ENCODE measurements around the gene ICA1.

ICA1 gene

DNA sequence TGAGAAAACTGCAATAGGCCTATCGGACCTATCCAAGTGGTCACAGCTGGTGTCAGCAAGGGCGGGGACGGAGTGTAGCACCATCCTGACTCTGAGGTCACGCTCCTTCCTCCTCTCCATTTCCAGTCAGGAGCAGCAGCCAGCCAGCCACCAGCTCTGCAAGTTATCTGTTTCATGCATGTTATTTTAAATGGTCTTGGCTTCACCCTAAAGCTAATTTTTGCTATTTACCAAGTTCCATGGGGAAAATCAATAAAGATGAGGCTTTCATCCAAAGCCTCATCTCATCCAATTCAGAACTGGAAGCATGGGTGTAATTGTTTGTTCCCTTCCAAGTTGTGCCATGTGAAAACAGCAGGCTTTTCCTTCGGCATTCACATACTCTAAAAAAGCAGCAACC is 49.3 kb downstream of the ICA1 start:
- no peak overlapping the region for H3K4me3 ChIP-seq (ENCODE audit: low read length)
- no peaks in the 10 kb centered on the region for H3K9me3 ChIP-seq (ENCODE audit: control insufficient read depth, insufficient read depth, low read length)
- no CpG with 5 or more reads among the region's 5 CpGs for WGBS (ENCODE audit: insufficient coverage, insufficient read length)
- no peaks in the 10 kb centered on the region; the same call in 1 of the 2 replicates for H3K4me1 ChIP-seq (ENCODE audit: control insufficient read depth, insufficient read depth, low read length)
- H3K36me3 ChIP-seq (ENCODE audit: control insufficient read depth, insufficient read depth, low read length): no peaks in the 10 kb centered on the region
- DNase-seq (ENCODE audit: low read depth, low spot score): no peak
- H3K27ac ChIP-seq (ENCODE audit: low read length): no peak overlapping the region
- H3K27me3 ChIP-seq (ENCODE audit: control insufficient read depth, insufficient read depth, low read length): no peaks in the 10 kb centered on the region

DNA sequence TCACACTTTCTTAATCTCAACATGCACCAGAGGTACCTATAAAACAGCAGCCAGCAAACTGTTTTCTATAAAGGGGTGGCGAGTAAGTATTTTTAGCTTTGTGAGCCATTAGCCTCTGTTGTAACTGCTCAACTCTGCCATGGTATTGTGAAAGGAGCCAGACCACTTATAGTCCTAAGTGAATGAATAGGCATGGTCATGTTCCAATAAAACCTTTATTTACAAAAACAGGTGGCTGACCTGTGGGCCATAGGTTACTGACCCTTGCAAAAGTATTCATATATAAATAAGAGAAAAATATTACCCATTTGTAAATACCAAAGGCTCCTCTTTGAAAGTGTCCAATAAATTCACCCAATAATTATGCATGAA is 50.3 kb downstream of the ICA1 start:
- H3K4me3 ChIP-seq (ENCODE audit: low read length): no peak overlapping the region
- no peaks in the 10 kb centered on the region for H3K9me3 ChIP-seq (ENCODE audit: control insufficient read depth, insufficient read depth, low read length)
- H3K27ac ChIP-seq (ENCODE audit: low read length): no peak overlapping the region
- DNase-seq (ENCODE audit: low read depth, low spot score): no peak
- no peaks in the 10 kb centered on the region for H3K36me3 ChIP-seq (ENCODE audit: control insufficient read depth, insufficient read depth, low read length)
- H3K4me1 ChIP-seq (ENCODE audit: control insufficient read depth, insufficient read depth, low read length): peaks cover 1% of the 10 kb centered on the region; the same call in 1 of the 2 replicates
- WGBS (ENCODE audit: insufficient coverage, insufficient read length): no CpG with 5 or more reads among the region's 1 CpG
- H3K27me3 ChIP-seq (ENCODE audit: control insufficient read depth, insufficient read depth, low read length): no peaks in the 10 kb centered on the region

DNA sequence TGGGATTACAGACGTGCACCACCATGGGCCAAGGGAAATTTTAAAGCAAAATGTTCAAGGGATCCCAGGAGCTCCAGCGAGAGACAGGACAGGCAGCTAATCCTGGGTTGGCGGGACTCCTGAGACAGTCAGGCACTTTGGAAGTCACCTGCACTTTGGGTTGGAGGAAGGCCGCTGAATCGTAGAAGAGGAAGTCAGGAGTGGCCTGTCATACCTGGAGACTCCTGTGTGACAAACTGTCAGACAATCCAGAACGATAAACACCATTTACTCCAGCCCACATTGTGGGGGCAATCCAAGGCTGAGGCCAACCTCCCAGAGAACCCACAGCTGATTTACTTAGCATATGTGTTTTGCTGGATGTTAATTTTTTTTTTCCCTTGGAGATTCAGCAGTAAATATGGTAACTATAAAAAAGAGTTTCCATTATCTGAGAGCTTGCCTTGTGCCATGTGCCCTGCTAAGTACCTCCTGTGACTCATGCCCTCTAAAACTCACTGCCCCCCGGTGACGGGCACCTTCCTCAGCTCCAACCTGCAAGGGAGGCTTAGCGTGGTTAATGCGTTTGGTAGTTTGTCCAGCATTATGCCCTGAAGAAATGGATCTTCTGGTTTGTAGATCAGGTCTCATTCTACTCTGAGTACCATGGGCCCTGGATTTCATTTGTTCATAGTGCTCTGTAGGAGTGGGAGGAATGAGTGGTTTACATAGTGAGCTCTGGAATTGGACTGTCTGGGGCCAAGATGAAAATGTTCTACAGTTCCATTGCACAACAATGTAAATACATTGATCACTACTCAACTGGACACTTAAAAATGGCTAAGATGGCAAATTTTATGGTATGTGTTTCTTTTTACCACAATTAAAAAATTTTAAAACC is 50.9 kb downstream of the ICA1 start:
- WGBS (ENCODE audit: insufficient coverage, insufficient read length): no CpG with 5 or more reads among the region's 10 CpGs
- Histone ChIP-seq H3K4me3 (ENCODE audit: low read length) (no peak overlapping the region), H3K27me3 (ENCODE audit: control insufficient read depth, insufficient read depth, low read length) (no peaks in the 10 kb centered on the region), H3K9me3 (ENCODE audit: control insufficient read depth, insufficient read depth, low read length) (no peaks in the 10 kb centered on the region), H3K36me3 (ENCODE audit: control insufficient read depth, insufficient read depth, low read length) (no peaks in the 10 kb centered on the region), H3K4me1 (ENCODE audit: control insufficient read depth, insufficient read depth, low read length) (peaks cover 1% of the 10 kb centered on the region; the same call in 1 of the 2 replicates), H3K27ac (ENCODE audit: low read length) (no peak overlapping the region)
- DNase-seq (ENCODE audit: low read depth, low spot score): no peak

DNA sequence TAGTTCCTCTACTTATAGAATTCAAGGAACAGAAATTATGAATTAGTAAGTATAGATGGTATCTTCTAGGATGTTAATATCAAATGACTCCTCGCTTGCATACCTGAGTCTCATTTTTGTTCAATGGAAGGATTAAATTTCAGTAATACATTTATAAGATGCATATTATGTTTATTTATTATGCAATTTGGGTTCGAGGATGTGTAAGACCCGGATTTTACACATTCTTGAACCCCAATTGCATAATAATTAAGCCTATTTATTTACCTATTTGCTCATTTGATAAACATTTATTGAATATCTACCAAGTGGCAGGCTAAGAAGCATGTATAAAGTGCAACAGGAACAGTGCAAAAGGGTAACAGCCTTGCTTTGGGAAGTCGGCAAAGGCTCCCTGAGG is 52.6 kb downstream of the ICA1 start:
- WGBS (ENCODE audit: insufficient coverage, insufficient read length): no CpG with 5 or more reads among the region's 4 CpGs
- Histone ChIP-seq H3K4me3 (ENCODE audit: low read length) (no peak overlapping the region), H3K4me1 (ENCODE audit: control insufficient read depth, insufficient read depth, low read length) (peaks cover 1% of the 10 kb centered on the region; the same call in 1 of the 2 replicates), H3K27me3 (ENCODE audit: control insufficient read depth, insufficient read depth, low read length) (no peaks in the 10 kb centered on the region), H3K9me3 (ENCODE audit: control insufficient read depth, insufficient read depth, low read length) (no peaks in the 10 kb centered on the region), H3K36me3 (ENCODE audit: control insufficient read depth, insufficient read depth, low read length) (no peaks in the 10 kb centered on the region), H3K27ac (ENCODE audit: low read length) (no peak overlapping the region)
- DNase-seq (ENCODE audit: low read depth, low spot score): no peak

DNA sequence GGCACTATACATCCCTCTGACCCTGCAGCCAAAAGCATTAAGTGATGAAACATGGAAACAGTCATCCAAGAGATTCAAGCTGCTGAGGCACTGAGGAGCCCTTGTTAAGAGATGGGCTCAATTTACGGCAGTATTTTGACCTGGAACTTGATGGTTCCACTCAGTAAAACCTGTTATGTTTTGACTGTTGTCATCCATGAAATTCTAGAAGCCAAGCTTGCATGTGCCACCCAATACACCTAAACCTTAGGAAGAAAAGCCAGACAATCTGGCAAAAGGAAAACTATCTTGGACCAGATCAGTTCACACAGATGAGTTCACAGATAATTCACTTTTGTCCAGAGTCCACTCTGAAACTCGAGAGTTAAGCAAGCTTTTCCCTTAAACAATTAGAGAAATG is 53.2 kb downstream of the ICA1 start:
- H3K9me3 ChIP-seq (ENCODE audit: control insufficient read depth, insufficient read depth, low read length): no peaks in the 10 kb centered on the region
- no peaks in the 10 kb centered on the region for H3K36me3 ChIP-seq (ENCODE audit: control insufficient read depth, insufficient read depth, low read length)
- no peaks in the 10 kb centered on the region for H3K27me3 ChIP-seq (ENCODE audit: control insufficient read depth, insufficient read depth, low read length)
- H3K27ac ChIP-seq (ENCODE audit: low read length): no peak overlapping the region
- no peak overlapping the region for H3K4me3 ChIP-seq (ENCODE audit: low read length)
- no peak for DNase-seq (ENCODE audit: low read depth, low spot score)
- WGBS (ENCODE audit: insufficient coverage, insufficient read length): no CpG with 5 or more reads among the region's 2 CpGs
- peaks cover 1% of the 10 kb centered on the region; the same call in 1 of the 2 replicates for H3K4me1 ChIP-seq (ENCODE audit: control insufficient read depth, insufficient read depth, low read length)

DNA sequence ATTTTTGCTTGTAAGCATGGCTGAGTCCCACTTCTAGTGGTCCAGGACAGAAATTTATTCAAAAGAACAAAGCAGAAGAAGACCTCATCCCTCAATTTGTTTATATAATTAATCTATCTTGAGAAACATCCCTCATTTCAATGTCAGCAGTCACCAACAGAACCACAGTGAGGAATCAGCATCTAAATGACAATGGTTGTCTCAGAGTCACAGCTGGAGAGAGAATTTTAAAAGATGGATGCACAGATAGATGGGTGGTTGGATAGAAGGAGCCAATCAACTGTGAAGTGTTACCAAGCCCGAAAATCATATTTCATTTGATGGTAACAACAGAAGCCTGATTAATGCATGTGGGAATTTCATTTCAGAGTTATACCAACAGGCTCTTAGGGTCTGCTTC is 55.0 kb downstream of the ICA1 start:
- Histone ChIP-seq H3K27me3 (ENCODE audit: control insufficient read depth, insufficient read depth, low read length) (no peaks in the 10 kb centered on the region), H3K36me3 (ENCODE audit: control insufficient read depth, insufficient read depth, low read length) (no peaks in the 10 kb centered on the region), H3K9me3 (ENCODE audit: control insufficient read depth, insufficient read depth, low read length) (no peaks in the 10 kb centered on the region), H3K4me3 (ENCODE audit: low read length) (no peak overlapping the region), H3K4me1 (ENCODE audit: control insufficient read depth, insufficient read depth, low read length) (peaks cover 1% of the 10 kb centered on the region; the same call in 1 of the 2 replicates), H3K27ac (ENCODE audit: low read length) (no peak overlapping the region)
- no CpG with 5 or more reads among the region's 1 CpG for WGBS (ENCODE audit: insufficient coverage, insufficient read length)
- no peak for DNase-seq (ENCODE audit: low read depth, low spot score)

DNA sequence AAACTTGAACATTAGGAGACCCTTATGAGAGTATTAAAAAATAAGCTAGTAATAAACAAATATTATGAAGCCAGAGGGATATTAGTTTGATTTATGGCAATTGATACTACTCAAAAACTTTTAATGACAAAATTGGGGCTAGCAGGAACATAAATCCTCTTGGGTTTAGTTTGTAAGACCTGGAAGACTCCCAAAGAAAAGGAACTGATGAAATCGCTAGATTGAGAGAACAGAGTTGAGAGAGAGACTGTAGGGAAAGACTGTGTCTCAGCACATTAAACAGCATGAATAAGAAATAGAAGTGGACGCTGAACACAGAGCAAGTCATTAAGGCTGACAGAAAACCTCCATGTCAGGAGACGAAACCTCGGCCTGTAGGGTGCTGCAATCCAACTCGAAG is 56.4 kb downstream of the ICA1 start:
- H3K4me3 ChIP-seq (ENCODE audit: low read length): no peak overlapping the region
- no peaks in the 10 kb centered on the region for H3K9me3 ChIP-seq (ENCODE audit: control insufficient read depth, insufficient read depth, low read length)
- no peak overlapping the region for H3K27ac ChIP-seq (ENCODE audit: low read length)
- peaks cover 1% of the 10 kb centered on the region; the same call in 1 of the 2 replicates for H3K4me1 ChIP-seq (ENCODE audit: control insufficient read depth, insufficient read depth, low read length)
- no peaks in the 10 kb centered on the region for H3K27me3 ChIP-seq (ENCODE audit: control insufficient read depth, insufficient read depth, low read length)
- no CpG with 5 or more reads among the region's 5 CpGs for WGBS (ENCODE audit: insufficient coverage, insufficient read length)
- H3K36me3 ChIP-seq (ENCODE audit: control insufficient read depth, insufficient read depth, low read length): no peaks in the 10 kb centered on the region
- no peak for DNase-seq (ENCODE audit: low read depth, low spot score)

DNA sequence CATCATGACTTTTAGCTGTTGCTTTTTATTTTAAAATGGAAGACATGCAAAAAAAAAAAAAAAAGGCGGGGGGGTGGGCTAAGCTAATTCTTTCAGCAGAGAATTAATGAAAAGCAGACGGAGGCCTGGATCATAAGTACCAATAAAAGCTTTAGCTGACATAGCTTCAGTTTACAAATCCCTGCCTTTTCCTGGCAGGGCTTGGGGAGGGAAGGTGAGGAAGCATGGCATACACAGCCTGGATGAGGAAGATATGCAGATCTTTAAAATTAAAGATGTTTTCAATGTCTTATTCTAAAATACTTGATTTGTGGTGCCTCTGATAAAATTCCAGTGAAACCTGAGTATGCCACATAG is 57.0 kb downstream of the ICA1 start:
- WGBS (ENCODE audit: insufficient coverage, insufficient read length): no CpG with 5 or more reads among the region's 2 CpGs
- Histone ChIP-seq H3K9me3 (ENCODE audit: control insufficient read depth, insufficient read depth, low read length) (no peaks in the 10 kb centered on the region), H3K27me3 (ENCODE audit: control insufficient read depth, insufficient read depth, low read length) (no peaks in the 10 kb centered on the region), H3K4me3 (ENCODE audit: low read length) (no peak overlapping the region), H3K36me3 (ENCODE audit: control insufficient read depth, insufficient read depth, low read length) (no peaks in the 10 kb centered on the region), H3K27ac (ENCODE audit: low read length) (no peak overlapping the region), H3K4me1 (ENCODE audit: control insufficient read depth, insufficient read depth, low read length) (peaks cover 1% of the 10 kb centered on the region; the same call in 1 of the 2 replicates)
- DNase-seq (ENCODE audit: low read depth, low spot score): no peak

DNA sequence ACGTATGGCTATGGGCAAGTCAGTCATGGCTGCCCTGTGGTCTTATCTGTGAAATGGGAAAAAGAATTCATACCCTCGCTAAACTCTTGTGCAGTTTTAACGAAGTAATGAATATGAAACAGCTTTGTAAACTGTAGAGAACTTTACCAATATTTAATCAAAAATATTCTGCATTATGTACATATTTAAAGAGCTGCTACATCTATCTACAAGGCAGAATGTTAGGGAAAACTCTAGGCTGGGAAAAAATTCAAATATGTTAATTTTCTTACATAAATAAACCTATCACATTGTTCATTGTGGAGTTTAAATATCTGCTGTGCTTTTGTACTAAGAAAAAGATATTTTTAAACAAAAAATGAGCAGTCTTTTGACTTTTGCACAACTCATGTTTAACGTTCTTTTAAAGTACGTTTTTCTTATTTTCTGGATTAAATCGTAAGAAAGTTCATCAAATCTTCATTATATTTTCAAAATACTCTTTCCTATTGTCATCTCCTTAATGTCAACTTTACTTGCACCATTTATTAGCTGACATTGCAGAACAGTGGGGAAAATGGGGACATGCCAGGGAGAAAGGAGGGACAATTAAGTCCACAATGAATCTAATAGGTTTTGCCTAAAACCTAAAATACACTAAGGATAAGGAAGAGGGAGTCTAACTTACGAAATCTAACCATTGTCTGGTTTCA is 57.5 kb downstream of the ICA1 start:
- Histone ChIP-seq H3K36me3 (ENCODE audit: control insufficient read depth, insufficient read depth, low read length) (no peaks in the 10 kb centered on the region), H3K4me1 (ENCODE audit: control insufficient read depth, insufficient read depth, low read length) (peaks cover 1% of the 10 kb centered on the region; the same call in 1 of the 2 replicates), H3K9me3 (ENCODE audit: control insufficient read depth, insufficient read depth, low read length) (no peaks in the 10 kb centered on the region), H3K27ac (ENCODE audit: low read length) (no peak overlapping the region), H3K4me3 (ENCODE audit: low read length) (no peak overlapping the region), H3K27me3 (ENCODE audit: control insufficient read depth, insufficient read depth, low read length) (no peaks in the 10 kb centered on the region)
- 100% methylated on average over 3 of the region's 7 CpGs for WGBS (ENCODE audit: insufficient coverage, insufficient read length)
- no peak for DNase-seq (ENCODE audit: low read depth, low spot score)

DNA sequence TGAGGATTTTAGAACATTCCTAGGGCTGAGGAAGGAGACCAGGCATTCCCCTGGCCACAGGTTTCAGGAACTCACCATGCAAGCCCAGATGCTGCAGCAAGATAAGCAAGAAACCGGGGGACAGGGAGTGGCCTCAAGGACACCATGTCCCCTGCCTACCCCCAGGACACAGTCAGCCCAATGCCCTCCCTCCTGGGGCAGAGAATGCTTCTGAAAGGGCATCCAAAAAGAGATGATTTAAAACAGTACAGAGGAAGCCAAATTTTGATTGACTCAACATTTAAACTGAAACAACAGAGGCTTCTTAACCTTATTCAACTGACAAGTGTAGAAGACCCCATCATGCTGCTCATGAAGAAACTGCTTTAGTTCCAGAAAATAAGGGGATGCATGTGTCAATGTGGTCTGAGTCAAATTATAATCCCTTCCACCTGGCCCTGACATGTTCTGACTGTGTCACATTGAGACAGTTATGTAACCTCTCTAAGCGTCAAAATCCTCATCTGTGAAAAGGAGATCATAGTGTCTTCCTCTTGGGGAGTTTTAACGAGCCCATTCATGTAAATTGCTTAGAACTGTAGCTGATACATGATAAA is 60.0 kb downstream of the ICA1 start:
- DNase-seq (ENCODE audit: low read depth, low spot score): no peak
- WGBS (ENCODE audit: insufficient coverage, insufficient read length): no CpG with 5 or more reads among the region's 3 CpGs

More for the DNA sequence above, 60.0 kb downstream of the ICA1 start:
- Histone ChIP-seq H3K27ac (ENCODE audit: low read length) (no peak overlapping the region), H3K4me3 (ENCODE audit: low read length) (no peak overlapping the region), H3K36me3 (ENCODE audit: control insufficient read depth, insufficient read depth, low read length) (no peaks in the 10 kb centered on the region), H3K4me1 (ENCODE audit: control insufficient read depth, insufficient read depth, low read length) (no peaks in the 10 kb centered on the region), H3K9me3 (ENCODE audit: control insufficient read depth, insufficient read depth, low read length) (no peaks in the 10 kb centered on the region), H3K27me3 (ENCODE audit: control insufficient read depth, insufficient read depth, low read length) (no peaks in the 10 kb centered on the region)
